ENCODE measurements around the gene TBCD. TPM values are rescaled to one million over a fixed set of nuclear protein-coding genes. Genes with fewer than 3 reads are reported as not detected.

Gene TBCD
- total RNA-seq, 2 donors from 2014 or later, result 64.0 to 123 TPM

GRCh38 chr17:82704886-82705285, 47.0 kb upstream of the TBCD start:
- H3K36me3 ChIP-seq, result no peaks in the 10 kb centered on the region
- 82% methylated on average over 13 of the region's 13 CpGs for WGBS
- no peaks in the 10 kb centered on the region for H3K27me3 ChIP-seq (replicated peaks; ENCODE audit: insufficient read depth)
- intact Hi-C loops (cut with DNase I), result no loop called here
- DNase-seq (ENCODE audit: low spot score), result no peak
- H3K4me3 ChIP-seq, result no peak overlapping the region
- H3K27ac ChIP-seq, result no peak overlapping the region
- no peaks in the 10 kb centered on the region for H3K9me3 ChIP-seq
- H3K4me1 ChIP-seq (replicated peaks), result peaks cover 3% of the 10 kb centered on the region
- TF ChIP-seq CTCF (IDR thresholded peaks at IDR 0.05) (no peak), POLR2A (IDR thresholded peaks at IDR 0.05) (no peak), POLR2AphosphoS5 (IDR thresholded peaks at IDR 0.05) (no peak)

- WGBS, result 94% methylated on average over 18 of the region's 18 CpGs
- H3K27ac ChIP-seq, result no peak overlapping the region
Measured at GRCh38 chr17:82705756-82706155, 46.1 kb upstream of the TBCD start.

GRCh38 chr17:82709024-82709675, 42.7 kb upstream of the TBCD start:
- TF ChIP-seq CTCF (IDR thresholded peaks at IDR 0.05), result no peak
- intact Hi-C loops (cut with DNase I), result no loop called here
- no peak for DNase-seq (ENCODE audit: low spot score)
- H3K27me3 ChIP-seq (replicated peaks; ENCODE audit: insufficient read depth), result no peaks in the 10 kb centered on the region
- H3K4me1 ChIP-seq (replicated peaks), result no peaks in the 10 kb centered on the region
- H3K9me3 ChIP-seq, result no peaks in the 10 kb centered on the region
- no peak overlapping the region for H3K27ac ChIP-seq
- no peak overlapping the region for H3K4me3 ChIP-seq
- WGBS, result 68% methylated on average over 6 of the region's 9 CpGs
- no peaks in the 10 kb centered on the region for H3K36me3 ChIP-seq

More at GRCh38 chr17:82705756-82706155, 46.1 kb upstream of the TBCD start:
- Histone ChIP-seq H3K27me3 (replicated peaks; ENCODE audit: insufficient read depth) (no peaks in the 10 kb centered on the region), H3K4me1 (replicated peaks) (peaks cover 3% of the 10 kb centered on the region), H3K36me3 (no peaks in the 10 kb centered on the region), H3K4me3 (no peak overlapping the region), H3K9me3 (no peaks in the 10 kb centered on the region)
- TF ChIP-seq CTCF (IDR thresholded peaks at IDR 0.05), result no peak
- no peak for TF ChIP-seq POLR2A (IDR thresholded peaks at IDR 0.05)
- no peak for TF ChIP-seq POLR2AphosphoS5 (IDR thresholded peaks at IDR 0.05)
- no peak for DNase-seq (ENCODE audit: low spot score)
- intact Hi-C loops (cut with DNase I), result no loop called here

- no peak for TF ChIP-seq CTCF (IDR thresholded peaks at IDR 0.05)
- no peak for TF ChIP-seq POLR2A (IDR thresholded peaks at IDR 0.05)
- no peak for TF ChIP-seq POLR2AphosphoS5 (IDR thresholded peaks at IDR 0.05)
- WGBS, result 86% methylated on average over 23 of the region's 25 CpGs
- Histone ChIP-seq H3K4me3 (no peak overlapping the region), H3K36me3 (no peaks in the 10 kb centered on the region), H3K9me3 (no peaks in the 10 kb centered on the region), H3K27ac (no peak overlapping the region), H3K27me3 (replicated peaks; ENCODE audit: insufficient read depth) (no peaks in the 10 kb centered on the region), H3K4me1 (replicated peaks) (no peaks in the 10 kb centered on the region)
- no peak for DNase-seq (ENCODE audit: low spot score)
- intact Hi-C loops (cut with DNase I), result no loop called here
Measured at GRCh38 chr17:82709676-82710498, 42.0 kb upstream of the TBCD start.
